ENCODE data around the gene TCF15. TPM values are rescaled to one million over a fixed set of nuclear protein-coding genes. Genes with fewer than 3 reads are reported as not detected.

The TCF15 gene
- total RNA-seq, 1 donor from 2014 or later, result 0.13 TPM

- Mint-ChIP-seq H3K9me3 (no peaks in the 10 kb centered on the region), H3K27ac (no peak overlapping the region), H3K4me1 (ENCODE audit: low read depth) (no peaks in the 10 kb centered on the region), H3K27me3 (ENCODE audit: insufficient read depth) (peaks cover 16% of the 10 kb centered on the region), H3K4me3 (no peak overlapping the region), H3K36me3 (ENCODE audit: low read depth) (no peaks in the 10 kb centered on the region)
- intact Hi-C loops (cut with micrococcal nuclease), result no loop called here
- DNase-seq (ENCODE audit: low spot score), result no peak
These were observed 25.8 kb upstream of the TCF15 start for GRCh38 chr20:635893-636338.

GRCh38 chr20:635028-635892 is 25.2 kb upstream of the TCF15 start:
- H3K27me3 Mint-ChIP-seq (ENCODE audit: insufficient read depth), result peaks cover 15% of the 10 kb centered on the region
- H3K4me3 Mint-ChIP-seq, result no peak overlapping the region
- intact Hi-C loops (cut with micrococcal nuclease), result no loop called here
- no peaks in the 10 kb centered on the region for H3K36me3 Mint-ChIP-seq (ENCODE audit: low read depth)
- no peak for DNase-seq (ENCODE audit: low spot score)
- no peaks in the 10 kb centered on the region for H3K9me3 Mint-ChIP-seq
- no peaks in the 10 kb centered on the region for H3K4me1 Mint-ChIP-seq (ENCODE audit: low read depth)
- H3K27ac Mint-ChIP-seq, result no peak overlapping the region

GRCh38 chr20:634148-634925 is 24.2 kb upstream of the TCF15 start:
- intact Hi-C loops (cut with micrococcal nuclease), result no loop called here
- Mint-ChIP-seq H3K4me1 (ENCODE audit: low read depth) (no peaks in the 10 kb centered on the region), H3K27me3 (ENCODE audit: insufficient read depth) (peaks cover 12% of the 10 kb centered on the region), H3K9me3 (no peaks in the 10 kb centered on the region), H3K36me3 (ENCODE audit: low read depth) (no peaks in the 10 kb centered on the region), H3K27ac (no peak overlapping the region), H3K4me3 (no peak overlapping the region)
- no peak for DNase-seq (ENCODE audit: low spot score)

- Mint-ChIP-seq H3K9me3 (no peaks in the 10 kb centered on the region), H3K36me3 (ENCODE audit: low read depth) (no peaks in the 10 kb centered on the region), H3K4me1 (ENCODE audit: low read depth) (no peaks in the 10 kb centered on the region), H3K27me3 (ENCODE audit: insufficient read depth) (peaks cover 15% of the 10 kb centered on the region), H3K4me3 (no peak overlapping the region), H3K27ac (no peak overlapping the region)
- no peak for DNase-seq (ENCODE audit: low spot score)
- intact Hi-C loops (cut with micrococcal nuclease), result no loop called here
These were observed 21.0 kb upstream of the TCF15 start for GRCh38 chr20:631101-631500.

GRCh38 chr20:626579-626978 is 16.5 kb upstream of the TCF15 start:
- Mint-ChIP-seq H3K27me3 (ENCODE audit: insufficient read depth) (peaks cover 5% of the 10 kb centered on the region), H3K4me3 (no peak overlapping the region), H3K4me1 (ENCODE audit: low read depth) (no peaks in the 10 kb centered on the region), H3K9me3 (no peaks in the 10 kb centered on the region), H3K36me3 (ENCODE audit: low read depth) (no peaks in the 10 kb centered on the region), H3K27ac (no peak overlapping the region)
- DNase-seq (ENCODE audit: low spot score), result no peak
- intact Hi-C loops (cut with micrococcal nuclease), result no loop called here

- no peak for DNase-seq (ENCODE audit: low spot score)
- intact Hi-C loops (cut with micrococcal nuclease), result no loop called here
- Mint-ChIP-seq H3K27ac (no peak overlapping the region), H3K4me1 (ENCODE audit: low read depth) (no peaks in the 10 kb centered on the region), H3K9me3 (no peaks in the 10 kb centered on the region), H3K27me3 (ENCODE audit: insufficient read depth) (peaks cover 5% of the 10 kb centered on the region), H3K4me3 (no peak overlapping the region), H3K36me3 (ENCODE audit: low read depth) (no peaks in the 10 kb centered on the region)
These were observed 15.3 kb upstream of the TCF15 start for GRCh38 chr20:625360-625932.

- intact Hi-C loops (cut with micrococcal nuclease), result no loop called here
These were observed 13.6 kb upstream of the TCF15 start for GRCh38 chr20:623704-624103.

GRCh38 chr20:623021-623420 is 12.9 kb upstream of the TCF15 start:
- no peak for DNase-seq (ENCODE audit: low spot score)
- peaks cover 10% of the 10 kb centered on the region for H3K27me3 Mint-ChIP-seq (ENCODE audit: insufficient read depth)
- intact Hi-C loops (cut with micrococcal nuclease), result no loop called here
- no peak overlapping the region for H3K27ac Mint-ChIP-seq
- H3K9me3 Mint-ChIP-seq, result no peaks in the 10 kb centered on the region
- H3K4me1 Mint-ChIP-seq (ENCODE audit: low read depth), result no peaks in the 10 kb centered on the region
- H3K4me3 Mint-ChIP-seq, result no peak overlapping the region
- no peaks in the 10 kb centered on the region for H3K36me3 Mint-ChIP-seq (ENCODE audit: low read depth)

More at GRCh38 chr20:623704-624103, 13.6 kb upstream of the TCF15 start:
- H3K4me1 Mint-ChIP-seq (ENCODE audit: low read depth), result no peaks in the 10 kb centered on the region
- DNase-seq (ENCODE audit: low spot score), result no peak
- H3K27me3 Mint-ChIP-seq (ENCODE audit: insufficient read depth), result peaks cover 10% of the 10 kb centered on the region
- no peak overlapping the region for H3K4me3 Mint-ChIP-seq
- no peaks in the 10 kb centered on the region for H3K9me3 Mint-ChIP-seq
- no peak overlapping the region for H3K27ac Mint-ChIP-seq
- H3K36me3 Mint-ChIP-seq (ENCODE audit: low read depth), result no peaks in the 10 kb centered on the region

- peaks cover 10% of the 10 kb centered on the region for H3K27me3 Mint-ChIP-seq (ENCODE audit: insufficient read depth)
- H3K36me3 Mint-ChIP-seq (ENCODE audit: low read depth), result no peaks in the 10 kb centered on the region
- H3K27ac Mint-ChIP-seq, result no peak overlapping the region
- intact Hi-C loops (cut with micrococcal nuclease), result no loop called here
- no peak for DNase-seq (ENCODE audit: low spot score)
- no peaks in the 10 kb centered on the region for H3K9me3 Mint-ChIP-seq
- no peak overlapping the region for H3K4me3 Mint-ChIP-seq
- H3K4me1 Mint-ChIP-seq (ENCODE audit: low read depth), result no peaks in the 10 kb centered on the region
These were observed 12.1 kb upstream of the TCF15 start for GRCh38 chr20:622161-622560.

GRCh38 chr20:621125-621756 is 11.1 kb upstream of the TCF15 start:
- Mint-ChIP-seq H3K4me1 (ENCODE audit: low read depth) (no peaks in the 10 kb centered on the region), H3K9me3 (no peaks in the 10 kb centered on the region), H3K27ac (no peak overlapping the region), H3K27me3 (ENCODE audit: insufficient read depth) (peaks cover 7% of the 10 kb centered on the region), H3K4me3 (no peak overlapping the region), H3K36me3 (ENCODE audit: low read depth) (no peaks in the 10 kb centered on the region)
- no peak for DNase-seq (ENCODE audit: low spot score)
- intact Hi-C loops (cut with micrococcal nuclease), result no loop called here

- H3K4me3 Mint-ChIP-seq, result no peak overlapping the region
- H3K27me3 Mint-ChIP-seq (ENCODE audit: insufficient read depth), result peaks cover 7% of the 10 kb centered on the region
- intact Hi-C loops (cut with micrococcal nuclease), result no loop called here
- no peaks in the 10 kb centered on the region for H3K36me3 Mint-ChIP-seq (ENCODE audit: low read depth)
- no peaks in the 10 kb centered on the region for H3K9me3 Mint-ChIP-seq
- H3K4me1 Mint-ChIP-seq (ENCODE audit: low read depth), result no peaks in the 10 kb centered on the region
- no peak for DNase-seq (ENCODE audit: low spot score)
- H3K27ac Mint-ChIP-seq, result no peak overlapping the region
These were observed 10.1 kb upstream of the TCF15 start for GRCh38 chr20:620246-620645.

GRCh38 chr20:618980-619379 is 8.9 kb upstream of the TCF15 start:
- no peaks in the 10 kb centered on the region for H3K9me3 Mint-ChIP-seq
- H3K36me3 Mint-ChIP-seq (ENCODE audit: low read depth), result no peaks in the 10 kb centered on the region
- DNase-seq (ENCODE audit: low spot score), result no peak
- H3K27me3 Mint-ChIP-seq (ENCODE audit: insufficient read depth), result peaks cover 10% of the 10 kb centered on the region
- no peak overlapping the region for H3K4me3 Mint-ChIP-seq
- intact Hi-C loops (cut with micrococcal nuclease), result no loop called here
- H3K27ac Mint-ChIP-seq, result no peak overlapping the region
- H3K4me1 Mint-ChIP-seq (ENCODE audit: low read depth), result no peaks in the 10 kb centered on the region

Measured in activated T-helper 1 cell treated with anti-CD3 and anti-CD28 coated beads, Interleukin-12 subunit alpha, Interleukin-12 subunit beta, Interleukin-2, Interleukin-4 antibody, amounts not matched to agents 30 ng/mL and 10 ng/mL and 1 ng/mL, durations not matched to agents 14 hours and 24 hours and 36 hours (primary cell).